GM19455 (cell line): ENCODE data around the gene GRIK3.
"Not testable (repeated sequence)": the region's sequence is repeated elsewhere in the genome, so short reads cannot be mapped to it uniquely, and the experiment has no call there.

Experiments
- ATAC-seq: cut with Tn5 transposase; IDR thresholded peaks from one replicate; pipeline ENCODE4 v1.9.1; 2021; ENCODE audit not compliant: unreplicated experiment

GRIK3 gene

GRCh38 chr1:36771240-36771639, 263.1 kb downstream of the GRIK3 start:
- ATAC-seq: no peak

DNA sequence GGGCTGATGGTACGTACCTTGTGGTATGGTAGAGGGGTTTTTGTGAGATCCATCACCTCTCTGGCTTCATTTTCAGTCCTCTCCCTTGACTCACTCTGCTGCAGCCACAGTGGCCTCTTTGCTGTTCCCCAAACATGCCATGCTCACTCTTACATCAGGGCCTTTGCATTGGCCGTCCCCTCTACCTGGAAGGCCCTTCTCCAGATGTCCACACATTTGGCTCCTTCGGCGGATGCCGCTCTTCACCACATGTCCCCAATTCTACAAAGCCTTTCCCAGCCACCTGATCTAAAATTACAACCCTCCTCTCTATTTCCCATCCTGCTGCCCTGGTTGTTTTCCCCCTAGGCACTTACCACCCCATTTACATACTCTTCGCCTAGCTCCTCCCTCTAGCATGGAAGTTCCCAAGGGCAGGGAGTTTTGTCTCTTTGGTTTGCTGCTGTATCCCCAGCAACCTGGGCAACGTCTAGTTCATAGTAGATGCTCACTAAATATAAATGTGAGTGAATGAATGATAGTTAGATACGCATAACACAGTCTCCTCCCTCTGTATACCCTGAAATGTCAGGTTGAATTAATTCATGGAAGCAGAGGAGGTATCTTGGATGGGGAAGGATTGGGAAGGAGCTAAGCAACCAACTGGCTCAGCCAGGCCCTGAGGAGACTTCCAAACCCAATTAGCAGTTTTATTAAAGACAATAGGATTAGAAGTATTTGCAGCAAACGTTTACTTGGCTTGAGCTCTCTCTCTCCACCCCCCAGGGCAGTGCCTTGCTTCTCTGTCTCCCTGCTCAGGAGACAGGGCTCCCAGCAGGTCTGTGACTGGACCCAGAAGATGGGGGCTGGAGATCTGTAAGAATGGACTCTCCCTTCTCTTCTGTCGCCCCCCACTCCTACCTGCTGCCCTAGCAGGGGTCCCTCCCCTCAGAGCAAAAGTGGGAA, 264.2 kb downstream of the GRIK3 start:
- no peak for ATAC-seq

DNA sequence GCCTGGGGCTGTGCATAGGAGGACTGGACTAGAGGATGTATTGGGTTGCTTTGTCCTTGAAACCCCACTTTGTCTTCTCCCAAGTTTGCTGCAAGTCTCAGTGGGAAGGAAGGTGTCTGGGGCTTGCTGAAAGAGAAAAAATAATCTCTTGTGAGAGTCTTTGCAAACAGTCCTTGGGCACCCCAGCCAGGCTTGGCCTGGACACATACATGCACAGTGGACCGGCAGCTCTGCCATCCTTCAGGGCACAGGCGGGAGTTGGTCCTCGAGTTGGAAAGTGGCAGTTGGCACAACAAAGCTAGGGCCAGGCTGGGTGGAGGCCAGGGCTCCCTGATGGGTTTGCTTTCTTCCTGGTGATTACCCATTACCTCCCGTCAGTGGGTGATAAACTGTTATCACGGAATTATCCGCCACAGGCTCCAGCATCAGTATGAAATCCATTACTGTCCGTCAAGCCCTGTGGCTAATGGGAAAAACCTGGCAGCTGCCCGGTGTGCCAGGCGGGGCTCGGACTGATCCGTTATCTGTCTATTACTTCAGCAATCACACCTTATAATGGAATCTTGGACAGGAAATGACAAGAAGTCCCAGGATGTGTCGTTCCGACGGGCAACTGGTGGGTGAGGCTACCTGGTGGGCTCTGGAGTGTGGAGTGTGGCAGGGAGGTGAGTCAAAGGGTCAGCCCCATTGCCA, 265.7 kb downstream of the GRIK3 start:
- no peak for ATAC-seq

- ATAC-seq: not testable (repeated sequence)
Measured at GRCh38 chr1:36767429-36767828, 266.9 kb downstream of the GRIK3 start.

GRCh38 chr1:36766481-36766880, 267.8 kb downstream of the GRIK3 start:
- no peak for ATAC-seq

- ATAC-seq: no peak
Measured at GRCh38 chr1:36765785-36766300, 268.5 kb downstream of the GRIK3 start.

DNA sequence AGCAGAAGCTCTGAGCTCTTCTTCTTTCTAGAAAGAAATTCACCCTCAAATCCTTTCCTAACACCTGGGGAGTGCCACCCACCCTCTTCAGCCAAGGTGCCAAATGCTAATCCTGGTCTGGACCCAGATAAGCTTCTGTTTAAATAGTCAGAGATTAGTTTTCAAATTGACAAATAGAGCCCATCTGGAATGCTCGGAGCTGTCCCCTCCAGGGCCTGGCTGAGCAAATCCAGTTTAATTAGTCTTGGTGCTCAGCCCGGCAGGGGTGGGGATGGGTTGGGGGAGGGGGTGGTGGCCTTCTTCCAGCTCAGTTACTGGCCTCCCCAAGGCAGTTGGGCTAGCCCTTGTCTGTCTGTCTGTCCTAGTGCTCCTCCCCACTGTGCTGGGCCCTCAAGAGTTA, 269.5 kb downstream of the GRIK3 start:
- no peak for ATAC-seq

- ATAC-seq: no peak
Measured at GRCh38 chr1:36763771-36764170, 270.5 kb downstream of the GRIK3 start.

- ATAC-seq: no peak
Measured at GRCh38 chr1:36762174-36762573, 272.1 kb downstream of the GRIK3 start.

DNA sequence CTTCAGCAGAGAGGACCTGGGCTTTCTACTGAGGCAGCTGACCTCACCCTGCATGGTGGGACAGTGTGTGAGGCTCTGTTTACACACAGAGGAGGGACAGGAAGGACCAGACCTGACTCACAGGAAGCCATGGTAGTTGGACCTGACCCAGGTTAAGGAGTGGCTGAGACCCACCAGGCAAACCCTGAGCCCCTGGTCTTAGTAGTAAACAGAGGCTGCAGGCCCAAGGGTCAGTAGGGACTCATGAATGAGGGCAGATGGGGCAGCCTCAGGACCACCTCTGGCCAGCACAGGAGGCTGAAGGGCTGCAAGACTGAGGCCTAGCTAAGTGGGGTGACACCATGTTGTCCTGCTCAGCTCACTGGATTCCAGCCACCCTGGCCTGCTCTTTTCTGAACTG, 273.2 kb downstream of the GRIK3 start:
- no peak for ATAC-seq

DNA sequence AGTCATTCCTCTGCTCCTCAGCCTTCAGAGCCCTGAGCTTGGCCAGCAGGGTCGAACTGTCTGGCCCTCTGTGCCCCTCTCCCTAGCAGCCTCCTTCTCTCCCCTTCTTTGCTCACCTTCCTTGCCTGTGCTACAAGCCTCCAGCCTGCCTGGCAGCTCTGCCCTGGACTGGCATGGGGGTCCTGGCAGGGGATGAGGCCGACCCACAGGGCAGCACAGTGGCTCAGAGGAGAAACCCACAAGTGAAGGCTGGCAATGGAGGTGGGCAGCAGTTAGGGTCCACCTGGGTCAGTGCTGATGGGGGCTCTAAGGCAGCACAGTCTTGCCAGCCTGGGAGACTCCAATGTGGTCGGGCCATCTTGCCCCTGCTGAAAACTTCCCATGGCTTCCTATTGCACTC, 274.2 kb downstream of the GRIK3 start:
- ATAC-seq: no peak

GRCh38 chr1:36759355-36759754, 275.0 kb downstream of the GRIK3 start:
- ATAC-seq: no peak

DNA sequence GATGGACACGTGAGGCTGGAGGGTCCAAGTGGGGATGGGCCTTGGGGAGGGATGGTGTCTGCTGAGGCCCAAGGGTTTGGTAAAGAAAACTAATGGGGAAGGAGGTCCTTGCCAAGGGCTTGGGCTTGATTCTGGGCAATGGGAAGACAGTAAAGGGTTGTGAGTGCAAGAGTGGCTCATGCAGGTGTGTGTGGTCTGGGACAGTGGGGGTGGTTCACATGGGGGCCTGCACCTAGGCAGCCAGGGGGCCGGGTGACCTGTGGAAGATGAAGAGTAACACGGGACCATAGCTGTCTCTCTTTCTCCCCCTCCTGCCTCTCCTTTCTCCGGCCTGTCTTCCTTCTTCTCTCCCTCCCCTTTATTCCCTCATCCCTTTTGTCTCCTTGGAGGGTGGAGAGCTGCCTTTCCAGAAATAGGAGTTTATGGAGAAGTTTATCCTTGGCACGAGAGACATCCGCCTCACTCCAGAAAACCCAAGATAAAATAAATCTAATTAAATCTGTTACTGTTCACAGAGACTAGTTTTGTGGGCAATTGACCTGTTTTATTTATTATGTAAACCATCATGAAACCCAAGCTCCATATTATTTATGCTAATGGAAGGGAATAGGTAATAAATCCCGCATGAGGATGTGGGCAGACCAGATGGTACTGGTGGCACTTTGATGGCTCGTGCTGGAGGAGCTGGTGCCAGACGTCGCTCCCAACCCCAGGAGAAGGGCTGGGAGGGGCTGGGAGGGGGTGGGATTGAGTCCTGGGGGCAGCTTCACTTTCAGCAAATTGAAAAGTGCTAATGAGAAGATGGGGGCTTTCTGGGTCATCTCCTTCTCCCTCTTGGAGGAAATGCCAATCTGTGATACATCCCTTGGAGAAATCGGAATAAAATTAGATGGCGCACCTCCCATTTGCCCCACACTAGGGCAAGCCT, 278.7 kb downstream of the GRIK3 start:
- no peak for ATAC-seq

GRCh38 chr1:36754366-36754765, 279.9 kb downstream of the GRIK3 start:
- ATAC-seq: no peak

GRCh38 chr1:36753451-36753850, 280.9 kb downstream of the GRIK3 start:
- ATAC-seq: no peak

DNA sequence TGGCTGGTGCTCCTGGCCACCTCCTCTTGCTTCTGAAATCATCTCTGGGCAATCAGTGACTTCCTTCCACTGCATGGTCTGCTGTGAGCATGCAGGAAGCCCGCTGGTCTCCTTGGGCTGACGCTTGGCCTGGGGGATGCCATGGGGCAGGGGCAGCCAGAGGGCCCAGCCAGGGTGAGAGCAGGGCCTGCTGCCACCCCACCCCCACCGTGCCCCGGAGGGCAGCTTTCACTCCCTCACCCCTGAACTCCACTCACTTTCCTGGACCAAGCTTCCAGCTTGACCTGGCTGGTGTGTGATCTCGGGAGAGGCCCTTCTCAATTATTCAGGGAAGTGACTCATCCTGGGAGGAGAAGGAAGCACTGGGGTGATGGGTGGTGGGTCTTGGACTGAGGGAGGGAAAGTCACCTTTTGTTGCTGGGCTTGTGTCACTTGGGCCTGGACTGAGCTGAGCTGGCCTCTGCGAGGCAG, 281.4 kb downstream of the GRIK3 start:
- no peak for ATAC-seq

DNA sequence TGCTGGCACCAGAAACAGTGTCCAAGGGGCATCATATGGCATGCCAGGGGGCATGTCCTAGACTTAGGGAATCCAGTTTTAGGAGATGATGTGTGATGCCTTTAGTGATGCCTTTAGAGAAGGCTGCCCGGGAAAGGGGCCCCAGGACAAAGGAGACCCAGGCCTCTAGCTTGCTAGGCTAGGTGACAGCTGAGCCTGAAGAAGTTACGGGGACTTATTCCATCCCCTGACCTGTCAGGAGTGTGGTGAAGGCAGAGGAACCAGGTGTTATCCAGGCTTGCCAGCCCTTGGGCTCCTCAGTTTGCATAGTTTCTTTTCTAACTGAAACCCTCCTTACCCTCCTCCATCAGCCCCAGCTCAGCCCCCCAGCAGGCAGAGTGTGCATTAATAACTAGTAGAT, 281.9 kb downstream of the GRIK3 start:
- ATAC-seq: no peak

DNA sequence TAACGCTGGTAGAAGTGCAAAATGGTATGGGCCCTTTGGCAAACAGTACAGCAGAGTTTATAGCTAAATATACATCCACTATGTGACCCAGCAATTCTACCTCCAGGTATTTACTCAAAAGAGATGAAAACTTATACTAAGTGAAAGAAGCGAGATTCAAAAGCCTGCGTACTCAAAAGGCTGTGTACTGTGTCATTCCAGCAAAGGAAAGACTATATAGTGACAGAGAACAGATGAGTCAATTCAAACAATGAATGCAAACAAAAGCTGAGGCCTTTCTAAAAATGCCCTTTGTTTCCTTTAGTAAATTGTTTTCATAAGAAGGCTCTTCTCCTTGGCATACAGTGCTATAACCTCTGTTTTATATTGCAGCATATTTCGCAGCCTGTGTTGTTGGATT, 282.8 kb downstream of the GRIK3 start:
- no peak for ATAC-seq

DNA sequence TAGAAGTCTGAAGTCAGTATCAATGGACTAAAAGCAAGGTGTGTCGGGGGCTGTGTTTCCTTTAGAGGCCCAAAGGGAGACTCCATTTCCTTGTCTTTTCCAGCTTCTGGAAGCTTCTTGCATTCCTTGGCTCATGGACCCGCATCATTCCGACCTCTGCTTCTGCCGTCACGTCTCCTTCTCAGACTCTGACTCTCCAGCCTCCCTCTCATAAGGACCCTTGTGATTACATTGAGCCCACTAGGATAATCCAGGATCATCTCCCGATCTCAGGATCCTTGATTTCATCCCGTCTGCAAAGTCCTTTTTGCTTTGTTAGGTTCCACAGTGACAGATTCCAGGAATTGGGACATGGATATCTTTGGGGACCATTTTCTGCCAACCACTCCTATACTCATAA, 285.8 kb downstream of the GRIK3 start:
- no peak for ATAC-seq
